M059J (cell line): ENCODE measurements around the gene EIPR1. TPM values are rescaled to one million over a fixed set of nuclear protein-coding genes. Genes with fewer than 3 reads are reported as not detected.

Source experiments
- DNase-seq: peaks from one replicate; pipeline ENCODE4 v3.0.0-alpha.2; 2012; ENCODE audit warnings: low read depth
- total RNA-seq: library from RNA; depleted of rRNA; stranded (reverse); fragments of >200 nt; shearing (Covaris generic); gene quantifications from 2 replicates; pipeline ENCODE4 v1.2.3, GENCODE V29; 2014

The EIPR1 gene
- total RNA-seq, 1 experiment from 2014 or later, result 61.2 TPM

- DNase-seq, result no peak
Measured at GRCh38 chr2:3248754-3249475, 128.7 kb downstream of the EIPR1 start.

- DNase-seq, result no peak
Measured at GRCh38 chr2:3246928-3247714, 130.5 kb downstream of the EIPR1 start.

DNA sequence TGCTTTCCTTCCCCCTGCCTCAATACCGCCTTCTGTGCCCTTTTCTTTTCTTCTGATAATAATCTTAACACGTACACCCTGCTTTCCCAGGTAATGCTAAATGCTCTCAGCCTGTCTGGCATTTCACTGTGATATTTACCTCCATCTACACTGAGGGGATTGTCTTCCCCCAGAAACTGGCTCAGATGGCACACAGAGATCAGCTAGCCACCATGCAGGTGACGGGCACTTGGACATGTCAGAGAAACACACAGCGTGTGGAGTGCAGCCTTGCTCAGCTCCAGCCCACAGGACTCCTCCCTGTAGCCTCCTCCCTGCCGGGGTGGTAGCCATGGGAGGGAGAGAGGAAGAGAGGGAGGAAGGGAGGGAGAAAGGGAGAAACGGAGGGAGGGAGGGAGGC lies 131.2 kb downstream of the EIPR1 start:
- no peak for DNase-seq

DNA sequence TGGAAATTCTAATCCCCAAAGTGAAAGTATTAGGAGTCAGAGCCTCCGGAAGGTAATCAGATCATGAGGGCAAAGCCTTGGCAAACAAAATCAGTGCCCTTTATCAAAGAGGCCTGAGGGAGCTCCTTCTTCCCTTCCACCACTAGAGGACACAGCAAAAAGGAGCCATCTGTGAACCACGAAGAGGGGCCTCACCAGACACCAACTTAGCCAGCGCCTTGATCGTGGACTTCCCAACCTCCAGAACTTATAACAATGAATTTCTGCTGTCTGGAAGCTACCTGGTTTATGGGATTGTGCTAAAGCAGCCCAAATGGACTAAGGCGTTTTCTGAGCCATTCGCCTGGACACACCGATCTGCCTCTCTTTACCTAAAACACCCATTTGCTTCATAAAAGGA lies 133.1 kb downstream of the EIPR1 start:
- no peak for DNase-seq

GRCh38 chr2:3243804-3244203 lies 133.8 kb downstream of the EIPR1 start:
- DNase-seq, result no peak

GRCh38 chr2:3242747-3243369 lies 134.8 kb downstream of the EIPR1 start:
- no peak for DNase-seq

DNA sequence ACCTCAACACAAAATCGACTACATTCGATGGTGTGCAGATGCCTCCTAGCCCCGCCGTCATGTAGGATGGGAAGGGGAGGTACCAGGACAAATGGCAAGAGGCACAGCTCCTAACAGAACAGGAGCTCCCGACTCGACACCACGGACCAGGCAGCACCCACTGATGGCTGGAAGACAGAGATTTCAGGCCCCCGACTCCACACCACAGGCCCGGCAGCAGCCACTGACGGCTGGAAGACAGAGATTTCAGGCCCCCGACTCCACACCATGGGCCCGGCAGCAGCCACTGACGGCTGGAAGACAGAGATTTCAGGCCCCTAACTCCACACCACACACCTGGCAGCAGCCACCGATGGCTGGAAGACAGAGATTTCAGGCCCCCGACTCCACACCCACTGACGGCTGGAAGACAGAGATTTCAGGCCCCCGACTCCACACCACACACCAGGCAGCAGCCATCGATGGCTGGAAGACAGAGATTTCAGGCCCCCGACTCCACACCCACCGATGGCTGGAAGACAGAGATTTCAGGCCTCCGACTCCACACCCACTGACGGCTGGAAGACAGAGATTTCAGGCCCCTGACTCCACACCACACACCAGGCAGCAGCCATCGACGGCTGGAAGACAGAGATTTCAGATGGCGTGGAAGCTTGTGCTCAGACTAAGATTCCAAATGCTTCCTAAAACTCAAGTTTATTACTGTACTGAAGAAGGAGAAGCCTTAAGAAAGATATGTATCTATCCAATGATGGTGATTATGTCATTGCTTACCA lies 135.5 kb downstream of the EIPR1 start:
- DNase-seq, result no peak

GRCh38 chr2:3238951-3239841 lies 138.4 kb downstream of the EIPR1 start:
- no peak for DNase-seq

DNA sequence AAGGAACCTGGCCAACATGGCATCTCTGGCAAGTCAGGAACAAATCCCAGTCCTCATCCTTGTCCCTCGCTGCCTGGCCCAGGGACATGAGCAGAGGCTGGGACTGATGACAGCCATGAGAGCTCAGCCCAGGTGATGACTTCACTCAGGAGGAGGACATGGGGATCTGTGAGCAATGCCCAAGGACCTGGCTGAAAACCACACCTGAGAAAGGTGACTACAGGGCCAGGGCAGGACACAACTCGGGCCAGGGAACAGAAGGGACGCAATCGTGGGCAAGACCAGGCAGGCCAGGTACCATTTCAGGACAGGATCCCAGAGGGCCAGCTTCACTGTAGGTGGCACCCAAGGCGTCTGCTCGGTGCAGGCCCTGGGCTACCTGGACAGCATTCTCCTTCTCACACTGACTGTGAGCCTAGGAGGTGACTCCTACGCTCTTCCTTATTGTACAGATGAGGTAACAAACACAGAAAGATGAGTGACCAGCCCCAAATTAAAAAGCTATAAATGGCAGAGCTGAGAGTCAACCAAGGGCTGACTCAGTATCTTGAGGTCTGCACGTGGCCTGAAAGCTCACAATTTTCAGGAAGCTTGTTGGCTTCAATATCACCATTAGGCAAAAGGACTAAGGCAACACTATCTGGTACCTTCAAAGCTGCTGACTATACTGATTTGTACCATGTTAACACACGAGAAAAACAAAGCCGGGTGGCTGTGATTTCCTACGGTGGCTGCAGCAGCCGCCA lies 141.1 kb downstream of the EIPR1 start:
- no peak for DNase-seq

DNA sequence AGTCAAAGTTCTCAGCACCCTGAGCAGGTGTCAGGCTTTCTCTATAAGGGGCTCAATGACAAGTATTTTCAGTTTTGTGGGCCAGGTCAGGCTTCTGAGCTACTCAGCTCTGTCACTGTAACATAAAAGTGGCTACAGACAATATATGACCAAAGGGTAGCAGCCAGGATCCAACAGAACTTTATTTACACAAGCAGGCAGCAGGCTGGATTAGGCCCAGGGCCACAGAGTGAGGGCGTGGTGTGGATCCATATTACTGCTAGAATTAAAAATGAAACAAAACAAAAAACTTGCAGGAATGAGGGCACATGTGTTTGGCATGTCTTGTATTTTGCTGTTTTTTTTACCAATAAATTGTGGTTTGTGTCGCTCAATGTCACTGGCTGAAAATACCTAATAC lies 143.7 kb downstream of the EIPR1 start:
- no peak for DNase-seq

GRCh38 chr2:3229221-3229620 lies 148.4 kb downstream of the EIPR1 start:
- DNase-seq, result no peak

DNA sequence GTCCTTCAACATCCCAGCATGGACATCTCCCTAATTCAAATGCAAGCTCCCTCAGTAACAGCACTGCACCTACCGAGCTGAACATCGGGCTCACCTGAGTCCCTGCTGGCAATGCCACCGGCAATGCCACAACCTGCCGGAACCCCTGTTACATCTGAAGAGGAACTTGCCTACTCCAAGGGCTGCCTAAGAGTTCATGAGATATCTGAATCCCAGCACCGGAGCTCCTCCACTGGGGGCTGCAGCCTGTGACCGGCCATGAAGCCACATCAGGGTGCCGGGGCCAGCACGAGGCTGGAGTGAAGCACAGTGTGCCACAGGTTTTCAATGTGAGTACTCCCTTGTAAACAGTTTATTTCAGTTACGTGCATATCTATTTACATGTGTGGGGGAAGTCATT lies 152.9 kb downstream of the EIPR1 start:
- DNase-seq, result no peak

DNA sequence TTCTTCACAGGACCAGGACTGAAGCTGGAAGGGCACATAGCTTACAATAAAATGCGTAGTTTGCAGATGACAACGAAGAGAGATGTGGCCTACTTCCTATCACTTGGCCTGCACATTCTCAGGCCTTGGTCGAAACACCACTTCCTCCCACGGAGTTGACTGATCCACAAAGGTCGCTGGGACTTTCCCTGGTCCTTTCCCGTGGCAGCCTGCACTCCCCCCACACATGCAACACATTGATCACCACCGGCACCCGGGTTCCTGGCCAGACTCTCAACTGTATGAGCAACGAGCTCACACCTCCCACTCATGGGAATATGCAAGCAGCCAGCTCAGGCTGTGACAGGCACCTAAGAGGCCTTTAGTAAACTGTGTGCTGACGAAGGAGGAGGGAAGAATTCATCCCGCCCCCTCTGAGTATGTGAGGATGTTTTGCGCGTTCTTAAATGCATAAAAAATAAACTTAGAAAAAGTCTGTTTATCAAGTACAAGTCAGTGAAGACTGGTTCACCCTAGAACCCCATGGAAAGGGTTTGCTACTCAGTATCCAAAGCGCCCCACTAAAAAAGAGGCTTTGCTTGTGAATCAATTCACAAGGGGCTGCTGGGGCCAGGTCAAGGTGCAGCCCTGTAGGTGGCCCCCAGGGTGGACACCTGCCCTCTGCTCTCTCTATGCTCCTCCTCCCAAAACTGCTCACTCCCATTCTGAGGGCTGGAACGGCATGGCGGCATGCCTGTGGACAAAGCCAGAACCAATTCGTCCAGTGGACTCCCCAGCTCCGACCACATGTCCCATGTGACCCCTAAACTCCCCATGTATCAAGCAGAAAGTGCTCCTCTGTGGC lies 154.3 kb downstream of the EIPR1 start:
- DNase-seq, result no peak

GRCh38 chr2:3222636-3223035 lies 155.0 kb downstream of the EIPR1 start:
- DNase-seq, result no peak

DNA sequence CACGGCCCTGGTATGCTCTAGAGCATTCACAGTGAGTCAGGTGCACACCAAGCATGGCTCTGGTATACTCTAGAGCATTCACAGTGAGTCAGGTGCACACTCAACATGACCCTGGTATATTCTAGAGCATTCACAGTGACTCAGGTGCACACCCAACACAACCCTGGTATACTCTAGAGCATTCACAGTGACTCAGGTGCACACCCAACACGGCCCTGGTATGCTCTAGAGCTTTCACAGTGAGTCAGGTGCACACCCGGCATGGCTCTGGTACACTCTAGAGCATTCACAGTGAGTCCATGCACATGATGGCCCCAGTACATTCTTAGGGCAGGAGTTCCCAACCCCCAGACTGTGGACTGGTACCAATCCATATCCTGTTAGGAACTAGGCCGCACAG lies 158.1 kb downstream of the EIPR1 start:
- DNase-seq, result no peak

DNA sequence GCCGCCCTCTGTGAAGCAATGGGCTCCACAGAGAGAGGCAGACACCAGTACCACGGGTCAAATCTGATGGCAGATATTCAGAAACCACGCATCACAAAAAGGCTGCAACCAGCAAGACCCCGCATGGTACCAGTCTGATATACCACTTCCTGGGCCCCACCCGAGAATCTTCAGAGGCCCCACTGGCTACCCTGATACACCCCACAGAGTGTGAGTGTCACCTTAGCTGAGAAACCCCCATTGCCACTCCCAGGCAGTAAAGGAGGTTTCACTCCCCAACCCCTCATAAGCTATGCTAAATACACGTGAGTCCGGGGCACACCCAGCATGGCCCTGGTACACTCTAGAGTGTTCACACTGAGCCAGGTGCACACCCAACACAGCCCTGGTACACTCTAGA lies 160.0 kb downstream of the EIPR1 start:
- no peak for DNase-seq

DNA sequence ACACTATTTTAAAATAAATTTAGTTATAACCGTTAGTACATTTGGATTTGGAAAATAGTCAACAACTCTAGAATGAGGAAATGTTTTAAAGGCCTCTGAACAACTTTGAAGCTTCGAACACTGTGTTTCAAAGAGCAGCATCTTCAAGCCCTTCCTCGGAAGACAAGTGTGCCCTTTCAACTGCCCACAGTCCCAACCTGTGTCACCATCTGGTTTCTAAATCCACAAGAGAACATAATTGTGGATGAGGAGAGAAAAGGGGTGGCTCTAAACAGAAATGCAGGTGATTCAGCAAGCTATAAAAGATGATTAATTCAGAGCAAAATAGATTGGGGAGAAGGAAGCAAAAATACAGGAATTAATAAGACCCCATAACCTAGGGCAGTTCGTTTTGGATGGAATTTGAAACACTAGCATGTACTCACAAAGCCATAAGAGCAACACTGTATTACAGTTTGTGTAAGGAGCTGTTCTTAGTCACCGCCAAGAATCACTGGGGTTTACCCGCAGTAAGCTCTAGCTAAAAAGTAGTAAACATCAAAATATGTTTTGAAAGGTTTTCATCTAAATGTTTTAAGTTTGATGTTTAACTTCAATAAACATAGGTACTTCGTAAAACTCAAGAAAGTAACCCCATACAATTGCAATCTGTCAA lies 160.7 kb downstream of the EIPR1 start:
- DNase-seq, result no peak

- DNase-seq, result no peak
Measured at GRCh38 chr2:3214806-3215404, 162.7 kb downstream of the EIPR1 start.
